Choroid plexus epithelial cell (primary cell): ENCODE data around the gene RBBP6.

ENCODE experiments used
- DNase-seq: peaks from one replicate; pipeline ENCODE4 v3.0.0-alpha.2; 2010; ENCODE audit warnings: low read depth
- H3K4me3 ChIP-seq: 2 replicates; pipeline ENCODE4 v1.5.1; 2011; ENCODE audit warnings: low read depth, mild to moderate bottlenecking, control low read depth, low read length, moderate library complexity
- CTCF ChIP-seq: conservative IDR thresholded peaks from 2 replicates; pipeline ENCODE4 v1.5.1; 2011; ENCODE audit warnings: low read depth, mild to moderate bottlenecking, control low read depth, inconsistent platforms, low read length, moderate library complexity

Gene RBBP6

GRCh38 chr16:24543949-24544348, 4.6 kb downstream of the RBBP6 start:
- DNase-seq = no peak
- no peak overlapping the region for H3K4me3 ChIP-seq
- TF ChIP-seq CTCF = no peak

DNA sequence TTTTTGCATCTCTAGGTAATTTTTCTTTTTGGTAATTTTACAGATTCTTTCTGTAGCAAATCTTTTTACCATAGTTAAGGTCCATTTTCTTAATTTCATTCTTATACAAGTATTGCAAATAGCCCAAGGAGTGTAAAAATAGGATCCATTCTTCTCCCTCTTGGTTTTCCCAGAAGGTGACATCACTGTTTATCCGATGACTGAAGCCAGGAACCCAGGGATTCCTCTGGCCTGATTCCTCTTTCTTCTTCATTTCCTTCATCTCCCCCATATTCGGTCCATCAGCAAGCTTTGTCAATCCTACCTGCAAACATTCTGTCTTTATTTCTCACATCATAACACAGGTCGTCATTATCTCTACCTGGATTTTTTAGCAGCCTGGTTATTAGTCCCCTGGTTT, 5.3 kb downstream of the RBBP6 start:
- DNase-seq = no peak
- H3K4me3 ChIP-seq = no peak overlapping the region
- no peak for TF ChIP-seq CTCF

GRCh38 chr16:24550295-24550694, 10.9 kb downstream of the RBBP6 start:
- no peak overlapping the region for H3K4me3 ChIP-seq
- no peak for TF ChIP-seq CTCF
- no peak for DNase-seq

- no peak overlapping the region for H3K4me3 ChIP-seq
- TF ChIP-seq CTCF = no peak
- no peak for DNase-seq
Observed at GRCh38 chr16:24552705-24553246, 13.4 kb downstream of the RBBP6 start.

DNA sequence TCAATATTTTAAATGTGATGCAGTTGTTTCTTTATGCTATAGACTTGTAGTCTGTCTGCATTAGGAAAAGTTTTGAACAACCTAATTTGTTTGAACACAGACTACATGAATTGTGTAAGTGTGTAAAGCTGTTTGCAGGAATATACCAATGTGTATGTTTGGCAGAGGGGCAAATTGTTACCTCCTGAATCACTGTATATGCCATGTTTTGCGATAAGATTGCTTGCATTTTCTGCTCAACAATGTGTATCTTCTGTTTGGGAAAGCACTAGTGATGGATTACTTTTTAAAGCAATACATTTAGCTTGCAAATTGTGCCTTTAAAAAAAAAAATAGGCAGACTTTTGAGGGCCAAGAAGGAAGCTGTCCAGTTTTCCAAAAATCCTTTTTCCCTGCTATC, 14.6 kb downstream of the RBBP6 start:
- no peak overlapping the region for H3K4me3 ChIP-seq
- no peak for DNase-seq
- no peak for TF ChIP-seq CTCF

GRCh38 chr16:24555346-24555872, 16.0 kb downstream of the RBBP6 start:
- DNase-seq = no peak
- no peak for TF ChIP-seq CTCF
- no peak overlapping the region for H3K4me3 ChIP-seq

DNA sequence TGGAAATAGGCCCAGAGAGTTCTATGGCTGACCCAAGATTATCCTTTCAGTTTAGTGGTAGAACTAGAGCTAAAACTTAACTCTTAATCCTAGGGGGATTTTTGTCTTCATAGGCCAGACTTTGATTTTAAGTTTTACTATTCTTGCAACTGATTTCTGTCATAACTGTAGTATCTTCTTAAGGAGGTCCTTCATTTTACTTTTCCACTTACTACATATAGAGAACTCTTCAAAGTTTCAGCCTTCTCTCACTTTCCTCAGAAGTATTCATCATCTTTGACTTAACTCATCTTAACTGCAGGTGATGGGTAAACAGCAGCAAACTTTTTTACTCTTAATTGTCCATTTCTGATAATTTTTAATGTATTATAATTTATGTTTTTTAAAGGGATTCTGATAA, 23.4 kb downstream of the RBBP6 start:
- no peak for TF ChIP-seq CTCF
- DNase-seq = no peak
- H3K4me3 ChIP-seq = no peak overlapping the region
